NCI-H446 treated with DMSO at 0.1 percent for 48 hours (cell line): ENCODE measurements around the gene SLC38A2.
A peak's percentile ranks its signal among the peaks of the same experiment; 100 is the strongest.
"Not testable (repeated sequence)": the region's sequence is repeated elsewhere in the genome, so short reads cannot be mapped to it uniquely, and the experiment has no call there.

Source experiments
- DNase-seq: peaks from one replicate; lab custom pipeline; 2025; lab: John Stamatoyannopoulos, UW

The SLC38A2 gene

DNA sequence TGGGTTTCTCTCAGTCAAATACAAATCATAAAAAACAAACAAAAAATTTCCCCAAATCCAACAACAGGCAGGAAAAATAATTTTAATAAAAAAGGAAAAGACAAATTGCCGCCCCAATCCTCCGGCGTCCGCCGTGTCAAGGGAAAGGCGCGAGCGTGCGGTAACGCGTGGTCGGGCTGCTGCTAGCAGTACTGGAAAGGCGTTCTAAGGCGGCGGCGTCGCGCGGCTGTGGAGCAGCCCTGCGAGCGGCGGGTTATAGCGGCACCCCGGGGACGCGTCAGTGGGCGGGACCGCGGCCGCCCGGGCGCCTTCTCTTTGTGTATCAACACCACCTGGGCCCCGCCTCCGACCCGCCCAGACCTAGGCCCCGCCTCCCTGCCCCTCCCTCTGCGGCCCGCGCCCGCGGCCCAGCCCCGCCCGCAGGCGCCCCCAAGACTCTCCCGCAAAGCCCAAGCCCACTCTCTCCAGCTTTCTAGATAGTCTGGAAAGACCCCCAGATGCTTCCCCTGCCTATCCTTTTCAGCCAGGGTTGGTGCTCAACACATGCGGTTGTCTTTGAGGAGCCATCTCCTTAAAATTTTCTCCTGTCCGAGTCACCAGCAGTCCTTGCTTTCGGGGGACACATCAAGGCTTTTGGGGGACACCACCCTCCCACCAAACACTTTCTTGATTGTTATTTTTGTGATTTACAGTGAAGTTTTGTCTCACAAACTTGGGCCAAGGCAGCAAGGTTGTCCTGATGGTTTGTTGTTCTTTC lies at the start of gene SLC38A2:
SLC38A2 (minus strand) TSS at position 230 of the 757 bp plus-strand sequence. CDS start 1,480 bp downstream, outside the sequence.
- peak; percentile 68 for DNase-seq

GRCh38 chr12:46419675-46420074 lies 47.1 kb upstream of the SLC38A2 start:
- no peak for DNase-seq

- DNase-seq, result no peak
Measured at GRCh38 chr12:46415552-46415951, 43.0 kb upstream of the SLC38A2 start.

- DNase-seq, result no peak
Measured at GRCh38 chr12:46414591-46415268, 42.2 kb upstream of the SLC38A2 start.

DNA sequence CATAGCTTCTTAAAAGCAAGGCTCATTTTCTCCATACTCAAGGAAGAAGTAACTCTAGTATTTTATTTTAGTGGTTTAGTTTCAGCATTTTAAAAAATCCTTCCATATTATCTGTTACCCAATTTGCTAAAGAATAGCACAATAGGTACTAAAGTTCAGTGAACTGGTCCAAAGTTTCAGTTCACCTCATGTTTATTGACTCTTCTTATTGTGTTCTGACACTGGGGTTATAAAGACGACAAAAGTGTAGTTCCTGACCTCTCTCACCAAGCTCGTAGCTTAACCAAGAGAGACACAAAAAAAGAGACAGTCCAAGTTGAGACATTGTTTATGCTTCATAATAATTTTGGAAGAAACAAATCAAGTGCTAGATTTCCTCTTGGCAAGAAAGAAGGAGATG lies 40.8 kb upstream of the SLC38A2 start:
- DNase-seq, result no peak

- DNase-seq, result no peak
Measured at GRCh38 chr12:46412857-46413256, 40.3 kb upstream of the SLC38A2 start.

- no peak for DNase-seq
Measured at GRCh38 chr12:46410495-46410894, 37.9 kb upstream of the SLC38A2 start.

- no peak for DNase-seq
Measured at GRCh38 chr12:46409974-46410373, 37.4 kb upstream of the SLC38A2 start.

GRCh38 chr12:46409342-46409741 lies 36.8 kb upstream of the SLC38A2 start:
- DNase-seq, result no peak

DNA sequence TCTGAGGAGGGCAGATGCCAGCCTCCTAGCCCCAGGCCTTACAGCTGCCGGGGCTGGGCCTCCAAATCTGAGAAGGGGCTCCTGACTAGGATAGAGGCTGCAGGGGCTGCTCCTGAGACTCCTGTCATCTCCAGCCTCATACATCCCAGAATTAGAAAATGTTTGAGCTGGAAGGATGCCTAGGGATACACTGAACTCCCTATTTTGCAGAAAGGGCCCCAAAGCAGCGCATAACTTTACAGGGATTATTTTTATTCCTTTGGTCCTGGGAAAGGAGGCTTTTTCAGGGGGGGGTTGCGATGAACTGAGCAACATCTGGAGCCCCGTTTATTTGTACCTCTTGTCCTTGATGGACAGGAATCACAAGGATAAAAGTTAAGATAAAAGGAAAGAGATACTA lies 35.9 kb upstream of the SLC38A2 start:
- DNase-seq, result no peak

GRCh38 chr12:46407361-46407760 lies 34.8 kb upstream of the SLC38A2 start:
- no peak for DNase-seq

- DNase-seq, result no peak
Measured at GRCh38 chr12:46406352-46407027, 33.9 kb upstream of the SLC38A2 start.

DNA sequence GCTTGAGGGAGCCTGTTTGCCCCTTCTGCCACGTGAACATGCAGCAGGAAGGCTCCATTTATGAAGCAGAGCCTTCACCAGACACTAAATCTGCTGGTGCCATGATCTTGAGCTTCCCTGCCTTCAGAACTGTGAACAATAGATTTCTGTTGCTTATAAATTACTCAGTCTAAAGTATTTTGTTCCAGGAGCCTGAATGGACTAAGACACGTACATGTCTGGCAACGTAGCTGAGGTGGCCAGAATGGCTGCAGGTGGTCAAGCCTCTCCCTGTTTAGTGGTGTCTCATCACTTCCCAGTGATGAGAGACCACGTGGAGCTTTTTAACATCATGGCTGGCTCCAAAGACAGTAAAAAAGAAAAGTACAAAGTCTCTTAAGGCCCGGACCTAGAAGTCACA lies 32.2 kb upstream of the SLC38A2 start:
- DNase-seq, result no peak

- no peak for DNase-seq
Measured at GRCh38 chr12:46404225-46404631, 31.7 kb upstream of the SLC38A2 start.

DNA sequence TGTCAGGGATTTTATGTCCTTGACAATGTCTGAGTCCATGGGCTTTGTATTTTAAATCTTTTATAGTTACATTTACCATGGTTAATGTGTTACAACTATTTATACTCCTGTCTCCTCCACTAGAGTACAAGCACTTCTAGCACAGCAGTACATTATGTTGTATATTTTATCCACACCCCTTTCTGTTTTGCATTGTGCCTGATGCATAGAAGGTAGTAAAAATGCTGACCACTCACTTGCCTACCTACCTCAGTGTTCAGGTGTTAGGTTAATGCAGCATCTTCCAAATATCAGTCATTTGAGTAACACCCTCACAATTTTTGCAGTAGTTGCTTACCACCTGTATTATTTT lies 31.1 kb upstream of the SLC38A2 start:
- DNase-seq, result no peak

- no peak for DNase-seq
Measured at GRCh38 chr12:46402941-46403718, 30.6 kb upstream of the SLC38A2 start.

DNA sequence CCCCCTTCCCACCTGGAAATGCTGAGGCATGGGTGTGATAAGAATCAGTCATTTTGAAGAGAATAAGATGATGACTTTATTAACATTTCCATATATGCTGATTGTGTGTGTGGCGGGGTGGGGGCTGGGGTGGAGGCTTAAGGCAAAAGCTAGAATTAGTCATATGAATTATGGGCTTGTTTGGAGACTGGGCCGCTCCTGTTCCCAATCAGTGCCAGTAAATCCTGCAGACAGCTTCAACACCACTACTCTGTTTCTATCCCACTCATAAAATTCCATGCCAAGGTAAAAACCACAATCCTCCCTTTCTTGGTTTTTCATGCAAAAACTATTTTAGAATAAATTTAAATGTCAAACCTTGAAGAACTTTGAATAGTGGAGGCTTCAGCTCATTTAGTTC lies 29.9 kb upstream of the SLC38A2 start:
- DNase-seq, result no peak

- no peak for DNase-seq
Measured at GRCh38 chr12:46401662-46402061, 29.1 kb upstream of the SLC38A2 start.

DNA sequence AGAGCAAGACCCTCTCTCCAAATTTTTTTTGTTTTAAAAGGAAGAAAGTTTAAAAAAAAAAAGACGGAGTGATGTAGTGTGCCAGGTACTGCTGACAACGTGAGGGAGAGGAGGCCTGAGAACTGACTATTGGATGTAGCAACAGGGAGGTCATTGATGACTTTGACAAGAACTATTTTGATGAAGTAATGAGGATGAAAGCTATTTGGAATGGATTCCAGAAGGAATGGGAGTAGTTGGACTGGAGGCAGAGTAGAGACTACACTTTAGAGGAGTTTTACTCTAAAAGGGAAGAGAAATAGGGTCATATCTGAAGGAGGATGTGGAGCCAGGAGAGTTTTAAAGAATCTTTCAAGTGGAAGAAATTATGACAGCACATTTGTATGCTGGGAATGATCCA lies 27.8 kb upstream of the SLC38A2 start:
- no peak for DNase-seq

GRCh38 chr12:46399461-46400248 lies 27.1 kb upstream of the SLC38A2 start:
- not testable (repeated sequence) for DNase-seq

GRCh38 chr12:46396826-46397225 lies 24.3 kb upstream of the SLC38A2 start:
- no peak for DNase-seq

DNA sequence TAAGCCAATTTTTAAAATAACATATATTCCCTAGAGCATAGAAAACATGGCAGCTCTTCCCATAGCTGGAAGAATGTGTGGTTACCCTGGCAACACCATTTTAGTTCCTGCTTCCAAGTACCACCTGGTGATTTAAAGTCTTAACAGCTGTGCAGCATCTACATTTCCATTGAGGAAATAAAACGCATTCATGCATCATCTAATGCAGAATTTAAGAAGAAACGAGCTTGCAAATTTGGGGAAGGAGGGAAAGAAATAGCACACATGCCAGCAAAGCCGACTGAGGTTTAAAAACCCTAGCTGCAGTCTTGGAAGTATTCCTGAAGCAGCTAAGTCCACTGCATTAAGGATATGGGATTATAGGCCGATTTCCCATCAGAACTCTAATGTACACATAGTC lies 22.8 kb upstream of the SLC38A2 start:
- DNase-seq, result peak; percentile 44
